ENCODE data around the gene GSK3A.
A peak's percentile ranks its signal among the peaks of the same experiment; 100 is the strongest.

The GSK3A gene

DNA sequence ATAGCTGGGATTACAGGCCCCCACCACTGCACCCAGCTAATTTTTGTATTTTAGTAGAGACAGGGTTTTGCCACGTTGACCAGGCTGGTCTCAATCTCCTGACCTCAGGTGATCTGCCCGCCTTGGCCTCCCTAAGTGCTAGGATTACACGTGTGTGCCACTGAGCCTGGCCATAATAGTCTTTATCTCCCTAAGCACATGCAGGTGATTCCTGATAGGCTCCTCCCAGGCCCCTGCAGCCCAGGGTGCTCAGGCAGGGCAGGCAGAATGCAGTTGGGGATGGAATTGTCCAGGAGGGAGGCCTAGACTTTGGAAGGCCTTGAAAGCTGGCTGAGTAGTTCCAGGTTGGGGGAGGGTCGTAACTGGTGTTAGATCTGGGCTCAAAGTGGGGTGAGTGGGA, 13.8 kb downstream of the GSK3A start:
- H2BK5ac ChIP-seq (ENCODE audit: low read depth, low read length, poor library complexity, severe bottlenecking): no peak overlapping the region
- no peak overlapping the region for H2AK5ac ChIP-seq (ENCODE audit: low read length, severe bottlenecking)
- 93% methylated on average over 4 of the region's 4 CpGs for WGBS
- no peak overlapping the region for H2BK15ac ChIP-seq (ENCODE audit: low read depth, poor library complexity, severe bottlenecking)
- H3K4me2 ChIP-seq (ENCODE audit: low read length, poor library complexity, severe bottlenecking): no peak overlapping the region
- no peak overlapping the region for H4K8ac ChIP-seq (ENCODE audit: low read length)
- no peak overlapping the region for H3K18ac ChIP-seq (ENCODE audit: low read depth in 1 of 2, low read length in 2 of 2)
- H2BK12ac ChIP-seq (ENCODE audit: low read length in 2 of 2): no peak overlapping the region
- no peaks in the 10 kb centered on the region for H3K27me3 ChIP-seq (ENCODE audit: control insufficient read depth in 1 of 2, insufficient read depth in 1 of 2, low read length in 2 of 2)
- peaks cover 47% of the 10 kb centered on the region for H3K79me1 ChIP-seq (replicated peaks; ENCODE audit: low read length, poor library complexity, severe bottlenecking)
- no peak overlapping the region for H3K9ac ChIP-seq (ENCODE audit: low read length)
- no peak overlapping the region for H4K91ac ChIP-seq (ENCODE audit: low read length)
- H3K27ac ChIP-seq (ENCODE audit: low read length, poor library complexity, severe bottlenecking): no peak overlapping the region
- H3K14ac ChIP-seq (ENCODE audit: low read length in 2 of 2): no peak overlapping the region
- H3K9me3 ChIP-seq (ENCODE audit: control insufficient read depth, low read length): no peaks in the 10 kb centered on the region
- no peak overlapping the region for H3K4ac ChIP-seq (ENCODE audit: low read depth in 1 of 2, low read length in 2 of 2)
- H3K23ac ChIP-seq (ENCODE audit: low read length in 2 of 2): peak overlapping the region in 1 of 2 experiments; percentile 10
- H3K4me3 ChIP-seq (ENCODE audit: insufficient read depth in 1 of 2, low read depth in 1 of 2, low read length in 2 of 2): no peak overlapping the region
- no peak for DNase-seq
- peaks cover 12% of the 10 kb centered on the region for H3K4me1 ChIP-seq (ENCODE audit: control insufficient read depth, insufficient read depth, low read depth, low read length)
- H2AFZ ChIP-seq (ENCODE audit: low read depth, low read length): no peak overlapping the region
- H3K36me3 ChIP-seq (ENCODE audit: control insufficient read depth in 1 of 2, insufficient read depth in 2 of 2, low read depth in 1 of 2, low read length in 2 of 2): peaks cover 90 to 93% of the 10 kb centered on the region in 2 experiments
- H2BK120ac ChIP-seq (ENCODE audit: low read depth, low read length): no peak overlapping the region

DNA sequence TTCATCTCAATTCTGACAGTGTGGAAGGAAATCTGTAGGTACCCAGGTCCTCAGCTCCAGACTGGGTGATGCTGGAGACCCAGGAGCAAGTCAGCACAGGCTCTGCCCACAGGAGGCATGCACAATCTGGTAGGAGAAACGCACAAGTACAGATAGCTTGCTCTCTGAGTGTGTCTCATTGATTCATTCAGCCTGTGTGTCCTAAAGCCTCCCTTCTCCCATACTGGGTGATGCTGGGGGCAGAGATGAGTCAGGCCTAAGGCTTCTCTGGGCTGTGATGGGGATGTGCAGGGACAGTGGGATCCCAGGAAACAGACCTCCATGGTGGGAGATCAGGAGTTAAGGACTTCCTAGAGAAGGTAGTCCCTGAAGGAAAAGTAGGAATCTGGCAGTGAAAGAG, 15.5 kb downstream of the GSK3A start:
- no peak overlapping the region for H2AK5ac ChIP-seq (ENCODE audit: low read length, severe bottlenecking)
- no peak overlapping the region for H3K18ac ChIP-seq (ENCODE audit: low read depth in 1 of 2, low read length in 2 of 2)
- H3K4me1 ChIP-seq (ENCODE audit: control insufficient read depth, insufficient read depth, low read depth, low read length): peaks cover 10% of the 10 kb centered on the region
- no peak overlapping the region for H2AFZ ChIP-seq (ENCODE audit: low read depth, low read length)
- no peaks in the 10 kb centered on the region for H3K27me3 ChIP-seq (ENCODE audit: control insufficient read depth in 1 of 2, insufficient read depth in 1 of 2, low read length in 2 of 2)
- no peak overlapping the region for H2BK5ac ChIP-seq (ENCODE audit: low read depth, low read length, poor library complexity, severe bottlenecking)
- H3K23ac ChIP-seq (ENCODE audit: low read length in 2 of 2): no peak overlapping the region
- H2BK120ac ChIP-seq (ENCODE audit: low read depth, low read length): no peak overlapping the region
- no peak overlapping the region for H4K91ac ChIP-seq (ENCODE audit: low read length)
- no peak overlapping the region for H2BK15ac ChIP-seq (ENCODE audit: low read depth, poor library complexity, severe bottlenecking)
- H2BK12ac ChIP-seq (ENCODE audit: low read length in 2 of 2): no peak overlapping the region
- H3K36me3 ChIP-seq (ENCODE audit: control insufficient read depth in 1 of 2, insufficient read depth in 2 of 2, low read depth in 1 of 2, low read length in 2 of 2): peaks cover 79 to 83% of the 10 kb centered on the region in 2 experiments
- no peak overlapping the region for H3K4me2 ChIP-seq (ENCODE audit: low read length, poor library complexity, severe bottlenecking)
- peaks cover 41% of the 10 kb centered on the region for H3K79me1 ChIP-seq (replicated peaks; ENCODE audit: low read length, poor library complexity, severe bottlenecking)
- H3K27ac ChIP-seq (ENCODE audit: low read length, poor library complexity, severe bottlenecking): no peak overlapping the region
- no peak overlapping the region for H4K8ac ChIP-seq (ENCODE audit: low read length)
- WGBS: 89% methylated on average over 1 of the region's 1 CpG
- H3K9me3 ChIP-seq (ENCODE audit: control insufficient read depth, low read length): no peaks in the 10 kb centered on the region
- H3K14ac ChIP-seq (ENCODE audit: low read length in 2 of 2): no peak overlapping the region
- peak overlapping the region; percentile 35 for H3K9ac ChIP-seq (ENCODE audit: low read length)
- no peak overlapping the region for H3K4ac ChIP-seq (ENCODE audit: low read depth in 1 of 2, low read length in 2 of 2)
- no peak overlapping the region for H3K4me3 ChIP-seq (ENCODE audit: insufficient read depth in 1 of 2, low read depth in 1 of 2, low read length in 2 of 2)
- DNase-seq: no peak

DNA sequence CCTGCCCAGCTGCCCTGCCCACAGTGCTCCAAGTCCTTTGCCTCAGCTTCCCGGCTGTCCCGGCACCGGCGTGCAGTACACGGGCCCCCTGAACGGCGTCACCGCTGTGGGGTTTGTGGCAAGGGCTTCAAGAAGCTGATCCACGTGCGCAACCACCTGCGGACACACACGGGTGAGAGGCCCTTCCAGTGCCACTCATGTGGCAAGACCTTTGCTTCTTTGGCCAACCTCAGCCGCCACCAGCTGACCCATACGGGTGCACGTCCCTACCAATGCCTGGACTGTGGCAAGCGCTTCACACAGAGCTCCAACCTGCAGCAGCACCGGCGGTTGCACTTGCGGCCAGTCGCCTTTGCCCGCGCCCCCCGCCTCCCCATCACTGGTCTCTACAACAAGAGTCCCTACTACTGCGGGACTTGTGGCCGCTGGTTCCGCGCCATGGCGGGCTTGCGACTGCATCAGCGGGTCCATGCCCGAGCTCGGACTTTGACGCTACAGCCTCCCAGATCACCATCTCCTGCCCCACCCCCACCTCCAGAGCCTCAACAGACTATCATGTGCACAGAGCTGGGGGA, 16.6 kb downstream of the GSK3A start:
- Histone ChIP-seq H3K36me3 (ENCODE audit: control insufficient read depth in 1 of 2, insufficient read depth in 2 of 2, low read depth in 1 of 2, low read length in 2 of 2) (peaks cover 69 to 72% of the 10 kb centered on the region in 2 experiments), H3K4me3 (ENCODE audit: insufficient read depth in 1 of 2, low read depth in 1 of 2, low read length in 2 of 2) (no peak overlapping the region), H3K9ac (ENCODE audit: low read length) (no peak overlapping the region), H2AFZ (ENCODE audit: low read depth, low read length) (no peak overlapping the region), H3K14ac (ENCODE audit: low read length in 2 of 2) (no peak overlapping the region), H3K27me3 (ENCODE audit: control insufficient read depth in 1 of 2, insufficient read depth in 1 of 2, low read length in 2 of 2) (no peaks in the 10 kb centered on the region), H2BK15ac (ENCODE audit: low read depth, poor library complexity, severe bottlenecking) (no peak overlapping the region), H2BK5ac (ENCODE audit: low read depth, low read length, poor library complexity, severe bottlenecking) (no peak overlapping the region), H3K79me1 (replicated peaks; ENCODE audit: low read length, poor library complexity, severe bottlenecking) (peaks cover 41% of the 10 kb centered on the region), H3K18ac (ENCODE audit: low read depth in 1 of 2, low read length in 2 of 2) (no peak overlapping the region), H3K27ac (ENCODE audit: low read length, poor library complexity, severe bottlenecking) (no peak overlapping the region), H3K9me3 (ENCODE audit: control insufficient read depth, low read length) (no peaks in the 10 kb centered on the region), H3K4me2 (ENCODE audit: low read length, poor library complexity, severe bottlenecking) (no peak overlapping the region), H3K4ac (ENCODE audit: low read depth in 1 of 2, low read length in 2 of 2) (no peak overlapping the region), H3K4me1 (ENCODE audit: control insufficient read depth, insufficient read depth, low read depth, low read length) (peaks cover 19% of the 10 kb centered on the region), H2BK12ac (ENCODE audit: low read length in 2 of 2) (no peak overlapping the region), H2AK5ac (ENCODE audit: low read length, severe bottlenecking) (no peak overlapping the region), H3K23ac (ENCODE audit: low read length in 2 of 2) (no peak overlapping the region), H4K91ac (ENCODE audit: low read length) (no peak overlapping the region), H4K8ac (ENCODE audit: low read length) (no peak overlapping the region), H2BK120ac (ENCODE audit: low read depth, low read length) (no peak overlapping the region)
- 95% methylated on average over 33 of the region's 33 CpGs for WGBS
- DNase-seq: no peak

DNA sequence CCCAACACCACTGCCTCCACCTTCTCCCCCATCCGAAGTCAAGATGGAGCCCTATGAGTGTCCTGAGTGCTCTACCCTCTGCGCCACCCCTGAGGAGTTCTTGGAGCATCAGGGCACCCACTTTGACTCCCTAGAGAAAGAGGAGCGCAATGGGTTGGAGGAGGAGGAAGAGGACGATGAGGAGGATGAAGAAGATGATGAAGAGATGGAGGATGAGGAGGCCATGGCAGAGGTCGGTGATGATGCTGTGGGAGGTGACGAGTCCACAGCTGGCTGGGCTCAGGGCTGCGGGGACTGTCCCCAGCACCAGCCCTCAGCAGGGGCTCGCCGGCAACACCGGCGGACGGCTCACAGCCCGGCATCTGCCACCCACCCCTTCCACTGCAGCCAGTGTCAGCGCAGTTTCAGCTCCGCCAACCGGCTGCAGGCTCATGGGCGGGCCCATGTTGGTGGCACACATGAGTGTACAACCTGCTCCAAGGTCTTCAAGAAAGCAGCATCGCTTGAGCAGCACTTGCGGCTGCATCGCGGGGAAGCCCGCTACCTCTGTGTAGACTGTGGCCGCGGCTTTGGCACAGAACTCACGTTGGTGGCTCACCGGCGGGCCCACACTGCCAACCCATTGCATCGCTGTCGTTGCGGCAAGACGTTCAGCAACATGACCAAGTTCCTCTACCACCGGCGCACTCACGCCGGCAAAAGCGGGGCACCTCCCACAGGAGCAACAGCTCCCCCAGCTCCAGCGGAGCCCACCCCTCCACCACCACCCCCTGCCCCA, 17.3 kb downstream of the GSK3A start:
- Histone ChIP-seq H3K9ac (ENCODE audit: low read length) (no peak overlapping the region), H3K23ac (ENCODE audit: low read length in 2 of 2) (no peak overlapping the region), H3K4me3 (ENCODE audit: insufficient read depth in 1 of 2, low read depth in 1 of 2, low read length in 2 of 2) (no peak overlapping the region), H3K79me1 (replicated peaks; ENCODE audit: low read length, poor library complexity, severe bottlenecking) (peaks cover 38% of the 10 kb centered on the region), H4K91ac (ENCODE audit: low read length) (no peak overlapping the region), H3K4me2 (ENCODE audit: low read length, poor library complexity, severe bottlenecking) (no peak overlapping the region), H3K14ac (ENCODE audit: low read length in 2 of 2) (no peak overlapping the region), H3K4me1 (ENCODE audit: control insufficient read depth, insufficient read depth, low read depth, low read length) (peaks cover 19% of the 10 kb centered on the region), H3K27ac (ENCODE audit: low read length, poor library complexity, severe bottlenecking) (no peak overlapping the region), H2BK5ac (ENCODE audit: low read depth, low read length, poor library complexity, severe bottlenecking) (no peak overlapping the region), H4K8ac (ENCODE audit: low read length) (no peak overlapping the region), H2AK5ac (ENCODE audit: low read length, severe bottlenecking) (no peak overlapping the region), H2BK15ac (ENCODE audit: low read depth, poor library complexity, severe bottlenecking) (no peak overlapping the region), H2AFZ (ENCODE audit: low read depth, low read length) (no peak overlapping the region), H3K9me3 (ENCODE audit: control insufficient read depth, low read length) (no peaks in the 10 kb centered on the region), H2BK120ac (ENCODE audit: low read depth, low read length) (no peak overlapping the region), H3K27me3 (ENCODE audit: control insufficient read depth in 1 of 2, insufficient read depth in 1 of 2, low read length in 2 of 2) (no peaks in the 10 kb centered on the region), H3K36me3 (ENCODE audit: control insufficient read depth in 1 of 2, insufficient read depth in 2 of 2, low read depth in 1 of 2, low read length in 2 of 2) (peaks cover 63 to 67% of the 10 kb centered on the region in 2 experiments), H2BK12ac (ENCODE audit: low read length in 2 of 2) (no peak overlapping the region), H3K18ac (ENCODE audit: low read depth in 1 of 2, low read length in 2 of 2) (no peak overlapping the region), H3K4ac (ENCODE audit: low read depth in 1 of 2, low read length in 2 of 2) (no peak overlapping the region)
- WGBS: 97% methylated on average over 37 of the region's 37 CpGs
- no peak for DNase-seq
